ENCODE measurements around the gene GPR153. TPM values are rescaled to one million over a fixed set of nuclear protein-coding genes. Genes with fewer than 3 reads are reported as not detected.
A peak's percentile ranks its signal among the peaks of the same experiment; 100 is the strongest.

The GPR153 gene
- total and polyA plus RNA-seq, 2 of the 8 experiments (the other 6 are each of a cell fraction or from before 2014, with no cell fraction given), result 5.7 to 8.1 TPM

DNA sequence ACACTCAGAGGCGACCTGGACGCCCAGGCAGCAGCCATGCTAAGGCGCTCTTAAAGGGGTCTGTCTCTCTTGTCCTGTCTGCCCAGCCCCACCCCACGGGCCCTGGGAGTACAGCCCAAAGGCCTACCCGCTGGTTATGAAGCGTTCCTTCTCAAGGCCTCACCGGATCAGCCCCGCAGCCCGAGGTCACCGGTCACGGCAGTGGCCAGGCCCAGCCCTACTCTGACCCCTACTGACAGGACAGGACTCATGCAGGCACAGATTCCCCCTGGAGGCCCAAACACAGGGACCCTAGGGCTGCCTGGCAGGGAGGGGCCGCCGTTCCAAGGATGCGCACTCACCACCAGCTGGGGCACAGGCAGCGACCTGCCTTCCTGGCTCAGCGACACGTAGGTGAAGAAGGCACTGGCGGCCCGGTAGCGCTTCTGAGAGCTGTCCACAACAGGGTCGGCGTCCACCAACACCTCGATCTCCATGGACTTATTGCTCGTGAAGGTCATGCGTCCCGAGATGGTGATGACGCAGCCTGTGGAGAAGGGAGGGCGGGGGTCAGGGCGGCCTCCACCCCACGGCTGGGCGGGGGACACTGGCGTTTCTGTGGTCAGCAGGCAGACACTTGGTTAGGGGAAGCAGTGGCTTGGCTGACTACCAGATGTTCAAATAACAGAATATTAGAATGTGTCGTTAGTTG lies 20.0 kb upstream of the GPR153 start (continued):
- TF ChIP-seq GABPA (IDR thresholded peaks at IDR 0.05; ENCODE audit: borderline replicate concordance, insufficient read depth, low read length), result peak; percentile 38; the same call in 1 of the 2 replicates

Measured in H1 (cell line).